Urothelium cell line (cell line): ENCODE measurements around the gene DNAJC18.
"Not testable (repeated sequence)": the region's sequence is repeated elsewhere in the genome, so short reads cannot be mapped to it uniquely, and the experiment has no call there.

Source experiments
- DNase-seq: peaks from one replicate; pipeline ENCODE4 v3.0.0; 2011; ENCODE audit warnings: low spot score, mixed read lengths
- FAIRE-seq: peaks from 2 replicates; lab custom pipeline; 2011; peaks lifted over from hg19 to GRCh38; lab: Jason Lieb, UNC

The DNAJC18 gene

GRCh38 chr5:139439013-139439903 is at the start of gene DNAJC18:
Gene DNAJC18 (minus strand): TSS chr5:139439525. CDS start chr5:139439445, 80 bp downstream.
- FAIRE-seq (no peak), DNase-seq (no peak)

- DNase-seq: no peak
- FAIRE-seq: no peak
Observed at GRCh38 chr5:139488260-139488659, 48.9 kb upstream of the DNAJC18 start.

- FAIRE-seq: no peak
Observed at GRCh38 chr5:139486201-139486600, 46.9 kb upstream of the DNAJC18 start.

GRCh38 chr5:139482890-139483208 is 43.5 kb upstream of the DNAJC18 start:
- DNase-seq, FAIRE-seq: not testable (repeated sequence)

More at GRCh38 chr5:139486201-139486600, 46.9 kb upstream of the DNAJC18 start:
- no peak for DNase-seq

GRCh38 chr5:139482050-139482889 is 42.9 kb upstream of the DNAJC18 start, which contains the start of gene STING1:
Gene STING1 (minus strand): TSS chr5:139482758. CDS start chr5:139481704, 1,054 bp downstream.
- DNase-seq (peak; percentile 87), FAIRE-seq (no peak)

- DNase-seq: no peak
Observed at GRCh38 chr5:139481580-139482049, 42.3 kb upstream of the DNAJC18 start.

GRCh38 chr5:139481122-139481533 is 41.8 kb upstream of the DNAJC18 start:
- FAIRE-seq (no peak), DNase-seq (peak; percentile 28)

More at GRCh38 chr5:139481580-139482049, 42.3 kb upstream of the DNAJC18 start:
- FAIRE-seq: no peak

- not testable (repeated sequence) for DNase-seq, FAIRE-seq
Observed at GRCh38 chr5:139479729-139480128, 40.4 kb upstream of the DNAJC18 start.

GRCh38 chr5:139478657-139479423 is 39.5 kb upstream of the DNAJC18 start:
- DNase-seq, FAIRE-seq: not testable (repeated sequence)

- FAIRE-seq: no peak
Observed at GRCh38 chr5:139475865-139476617, 36.7 kb upstream of the DNAJC18 start.

GRCh38 chr5:139474890-139475791 is 35.8 kb upstream of the DNAJC18 start:
- DNase-seq: no peak

More at GRCh38 chr5:139475865-139476617, 36.7 kb upstream of the DNAJC18 start:
- DNase-seq: no peak

GRCh38 chr5:139473565-139473964 is 34.2 kb upstream of the DNAJC18 start:
- DNase-seq (no peak), FAIRE-seq (no peak)

More at GRCh38 chr5:139474890-139475791, 35.8 kb upstream of the DNAJC18 start:
- no peak for FAIRE-seq

- no peak for FAIRE-seq
- DNase-seq: no peak
Observed at GRCh38 chr5:139473105-139473504, 33.8 kb upstream of the DNAJC18 start.

GRCh38 chr5:139472386-139473030 is 33.2 kb upstream of the DNAJC18 start:
- DNase-seq: no peak
- FAIRE-seq: no peak

GRCh38 chr5:139470821-139471300 is 31.5 kb upstream of the DNAJC18 start, which contains the start of gene SMIM33:
Gene SMIM33 (plus strand): TSS chr5:139471004. CDS start chr5:139471122, 118 bp downstream.
- FAIRE-seq (no peak), DNase-seq (no peak)

- DNase-seq: no peak
- FAIRE-seq: no peak
Observed at GRCh38 chr5:139468421-139468931, 29.2 kb upstream of the DNAJC18 start.

GRCh38 chr5:139462586-139463276 is 23.4 kb upstream of the DNAJC18 start, which contains the start of gene ECSCR:
Gene ECSCR (minus strand): TSS chr5:139462743. CDS start chr5:139462670, 73 bp downstream.
- FAIRE-seq (no peak), DNase-seq (no peak)
